NCI-H2227 (cell line): Measurements from ENCODE around the gene PDE12.

Source experiments
- DNase-seq: peaks from one replicate; lab custom pipeline; 2025; ENCODE audit not compliant: unreplicated experiment; lab: John Stamatoyannopoulos, UW

PDE12 gene

DNA sequence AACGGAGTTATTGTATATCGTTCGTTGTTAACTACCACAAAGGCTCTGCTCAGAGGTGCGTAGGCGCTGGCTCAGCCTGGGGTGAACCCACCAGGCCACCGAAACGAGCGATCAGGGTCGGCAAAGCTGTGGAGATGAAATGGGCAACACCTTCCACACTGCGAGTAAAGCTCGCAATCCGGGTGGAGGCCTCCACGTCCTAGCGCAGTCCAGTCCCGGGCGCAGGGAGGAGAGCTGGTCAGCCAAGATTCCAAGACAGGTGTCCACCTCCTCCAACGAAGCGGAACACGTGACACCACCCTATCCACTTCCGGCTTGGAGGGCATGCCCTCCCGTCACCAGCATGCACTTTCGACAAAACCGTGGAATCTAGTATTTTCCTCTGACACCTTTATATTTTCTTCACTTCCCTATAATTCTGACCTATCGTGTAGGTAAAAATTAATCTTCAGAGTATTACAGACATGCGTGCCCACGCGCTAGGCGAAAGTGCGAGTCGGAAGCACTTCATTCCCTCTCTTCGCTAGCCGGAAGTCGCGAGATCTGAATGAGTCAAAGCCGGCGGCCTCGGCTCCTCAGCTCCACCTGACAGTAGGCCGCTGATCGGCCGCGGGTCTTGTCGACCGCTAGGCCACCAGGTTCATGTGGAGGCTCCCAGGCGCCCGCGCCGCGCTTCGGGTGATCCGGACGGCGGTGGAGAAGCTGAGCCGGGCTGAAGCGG, at the start of gene PDE12:
PDE12 (plus strand) TSS at position 537 of the 721 bp plus-strand sequence; CDS start at position 643, 106 bp downstream.
- DNase-seq: peak; percentile 93

GRCh38 chr3:57512166-57512565, 43.9 kb upstream of the PDE12 start:
- DNase-seq: no peak

GRCh38 chr3:57518276-57518915, 37.7 kb upstream of the PDE12 start:
- DNase-seq: no peak

GRCh38 chr3:57530071-57530608, 25.9 kb upstream of the PDE12 start:
- DNase-seq: no peak

DNA sequence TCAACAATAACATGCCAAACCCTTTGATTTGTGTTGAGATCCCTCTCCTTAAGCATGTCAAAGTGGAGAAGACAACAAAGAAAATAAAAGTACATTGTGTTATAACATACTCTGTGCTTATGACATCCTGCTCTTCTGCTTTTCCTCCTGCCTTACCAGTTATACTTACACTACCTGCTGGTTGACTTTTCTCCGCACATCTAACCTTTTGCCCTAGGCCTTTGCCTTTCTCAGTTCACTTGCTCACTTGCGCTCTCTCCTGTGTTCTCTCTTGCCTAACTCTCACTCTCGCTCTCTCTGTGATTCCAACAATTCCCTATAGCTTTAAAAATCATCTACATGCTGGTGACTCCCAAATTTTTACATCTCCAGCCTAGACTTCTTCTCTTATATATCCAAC, 17.6 kb upstream of the PDE12 start:
- DNase-seq: no peak

- DNase-seq: peak; percentile 91
Observed at GRCh38 chr3:57544181-57545125, 11.6 kb upstream of the PDE12 start, which contains the start of gene DNAH12. DNAH12 (minus strand) TSS chr3:57544344; CDS start chr3:57542870, 1,474 bp downstream.

- no peak for DNase-seq
Observed at GRCh38 chr3:57545636-57546268, 10.3 kb upstream of the PDE12 start.

DNA sequence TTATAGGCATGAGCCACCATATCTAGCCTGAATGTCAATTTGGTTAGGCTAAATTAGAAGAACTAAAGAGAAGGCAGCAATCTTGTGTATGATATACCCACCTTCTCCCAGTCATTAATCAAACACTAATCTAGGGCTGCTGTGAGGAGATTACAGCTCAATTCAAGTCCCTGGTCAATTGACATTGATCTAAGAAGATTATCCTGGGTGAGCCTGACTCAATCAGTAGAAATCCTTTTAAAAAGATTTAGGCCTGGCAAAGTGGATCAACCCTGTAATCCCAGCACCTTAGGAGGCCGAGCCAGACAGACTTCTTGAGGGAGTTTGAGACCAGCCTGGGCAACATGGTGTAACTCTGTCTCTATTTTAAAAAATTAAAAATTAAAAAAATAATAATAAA, 9.5 kb upstream of the PDE12 start:
- DNase-seq: no peak

GRCh38 chr3:57555306-57555705, 768 bp upstream of the PDE12 start:
- peak; percentile 7 for DNase-seq

- peak; percentile 36 for DNase-seq
Observed at GRCh38 chr3:57556459-57557084, 498 bp downstream of the PDE12 start.

GRCh38 chr3:57557085-57557537, 1.0 kb downstream of the PDE12 start:
- peak; percentile 21 for DNase-seq

DNA sequence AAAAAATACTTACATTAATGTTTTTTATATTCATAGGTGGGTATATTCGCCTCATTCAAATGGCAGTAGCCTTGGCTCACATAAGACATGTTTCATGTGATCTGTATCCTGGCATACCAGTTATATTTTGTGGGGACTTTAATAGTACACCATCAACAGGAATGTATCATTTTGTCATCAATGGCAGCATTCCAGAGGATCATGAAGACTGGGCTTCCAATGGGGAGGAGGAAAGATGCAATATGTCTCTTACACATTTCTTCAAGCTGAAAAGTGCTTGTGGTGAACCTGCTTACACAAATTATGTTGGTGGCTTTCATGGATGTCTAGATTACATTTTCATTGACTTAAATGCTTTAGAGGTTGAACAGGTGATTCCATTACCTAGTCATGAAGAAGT, 3.5 kb downstream of the PDE12 start:
- DNase-seq: no peak

GRCh38 chr3:57569859-57570450, 13.9 kb downstream of the PDE12 start:
- no peak for DNase-seq

DNA sequence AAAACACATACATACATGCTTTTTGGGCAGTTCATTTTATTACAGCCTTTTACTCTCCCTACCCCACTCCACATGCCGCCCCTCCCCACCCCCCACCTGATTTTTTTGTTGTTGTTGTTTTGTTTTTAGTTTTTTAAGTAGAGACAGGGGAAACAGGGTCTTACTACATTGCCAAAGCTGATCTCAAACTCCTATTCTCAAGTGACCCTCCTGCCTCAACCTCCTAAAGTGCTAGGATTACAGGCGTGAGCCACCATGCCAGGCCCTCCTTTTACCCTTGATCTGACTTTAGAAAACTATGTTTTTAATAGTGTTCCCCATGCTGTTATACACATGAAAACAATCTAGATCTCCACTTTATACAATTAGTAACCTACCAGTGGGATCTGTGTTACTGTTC, 14.8 kb downstream of the PDE12 start:
- no peak for DNase-seq

- DNase-seq: no peak
Observed at GRCh38 chr3:57572096-57572495, 16.0 kb downstream of the PDE12 start.

DNA sequence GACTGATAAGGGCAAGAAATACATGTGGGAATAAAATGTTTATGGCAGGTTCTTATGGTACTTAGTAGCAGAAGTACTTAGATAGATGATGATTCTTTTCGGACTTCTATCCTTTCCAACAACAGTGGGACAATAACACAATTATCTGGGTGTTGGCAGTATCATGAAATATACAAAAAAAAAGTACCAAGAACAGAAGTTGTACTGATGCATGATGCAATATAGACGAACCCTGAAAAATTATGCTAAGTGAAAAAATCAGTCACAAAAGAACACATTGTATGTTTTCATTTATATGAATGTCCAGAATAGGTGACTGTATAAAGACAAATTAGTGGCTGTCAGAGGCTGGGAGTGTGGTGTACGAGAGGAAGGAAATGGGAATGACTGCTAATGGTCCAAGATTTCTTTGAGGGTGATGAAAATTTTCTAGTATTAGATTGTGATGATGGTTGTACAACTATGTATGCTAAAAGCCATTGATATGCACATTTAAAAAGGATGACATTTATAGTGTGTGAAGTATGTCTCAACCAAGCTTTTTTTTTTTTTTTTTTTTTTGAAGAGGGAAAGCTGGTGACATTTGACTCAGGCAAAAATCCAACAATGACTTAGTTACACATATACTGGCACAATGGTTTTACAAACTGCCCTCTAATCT, 20.0 kb downstream of the PDE12 start:
- no peak for DNase-seq

GRCh38 chr3:57577801-57578200, 21.7 kb downstream of the PDE12 start:
- DNase-seq: no peak

DNA sequence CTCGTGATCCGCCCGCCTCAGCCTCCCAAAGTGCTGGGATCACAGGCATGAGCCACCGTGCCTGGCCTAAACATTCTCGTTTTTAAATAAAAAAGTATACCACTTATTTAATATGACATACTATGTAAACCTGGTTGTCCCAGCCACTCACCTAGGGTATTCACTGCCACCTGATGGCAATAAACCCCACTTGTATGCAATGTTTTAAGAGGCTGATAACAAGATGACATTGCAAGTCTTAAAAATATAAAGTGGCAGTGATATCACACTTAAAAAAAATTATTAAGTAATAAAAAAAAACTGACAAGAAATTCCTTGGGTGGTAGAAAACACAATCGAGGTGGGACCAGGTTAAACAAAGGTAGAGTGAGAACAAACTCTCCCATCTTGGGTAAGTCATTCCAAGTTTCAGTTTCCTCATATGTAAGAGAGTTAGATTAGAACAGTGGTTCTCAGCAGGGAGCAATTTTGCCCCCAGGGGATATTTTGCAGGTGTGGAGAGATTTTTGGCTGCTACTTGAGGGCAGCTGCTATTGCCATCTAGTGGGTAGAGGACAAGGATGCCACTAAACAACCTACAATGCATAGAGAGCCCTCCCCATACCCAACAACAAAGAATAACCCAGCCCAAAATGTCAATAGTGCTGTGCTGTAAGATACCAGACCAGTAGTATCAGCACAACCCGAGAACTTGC, 26.5 kb downstream of the PDE12 start:
- no peak for DNase-seq

- DNase-seq: no peak
Observed at GRCh38 chr3:57583544-57583943, 27.5 kb downstream of the PDE12 start.
